Naive B cell (primary cell): ENCODE results near the gene ZNF474. TPM values are rescaled to one million over a fixed set of nuclear protein-coding genes. Genes with fewer than 3 reads are reported as not detected.
"Not testable (repeated sequence)": the region's sequence is repeated elsewhere in the genome, so short reads cannot be mapped to it uniquely, and the experiment has no call there.

ENCODE experiments used
- ATAC-seq, 2 donors: fragments of 150-1000 bp; cut with Tn5 transposase; 2 replicates each; pipeline ENCODE4 v1.10.0; 2021; ENCODE audit warnings: low read depth in 2 of 2, mild to moderate bottlenecking in 2 of 2, moderate library complexity in 2 of 2
- DNase-seq: peaks from one replicate; pipeline ENCODE4 v3.0.0; 2022
- H3K27ac Mint-ChIP-seq, 6 donors: one replicate each; pipeline ENCODE4 v1.8.0; 2020 to 2022; ENCODE audit warnings: mild to moderate bottlenecking in 6 of 6, mixed read lengths in 6 of 6, moderate library complexity in 5 of 6, inconsistent platforms in 2 of 6
- H3K27me3 Mint-ChIP-seq, 3 donors: one replicate each; pipeline ENCODE4 v1.8.0; 2021 to 2022; ENCODE audit warnings: mixed read lengths in 3 of 3, mild to moderate bottlenecking in 1 of 3
- H3K36me3 Mint-ChIP-seq, 2 donors: one replicate each; pipeline ENCODE4 v1.8.0; 2020 to 2022; ENCODE audit warnings: mixed read lengths in 2 of 2, inconsistent platforms in 1 of 2, mild to moderate bottlenecking in 1 of 2
- H3K4me1 Mint-ChIP-seq, 3 donors: one replicate each; pipeline ENCODE4 v1.8.0; 2020 to 2022; ENCODE audit warnings: mixed read lengths in 3 of 3, inconsistent platforms in 1 of 3, mild to moderate bottlenecking in 1 of 3, moderate library complexity in 1 of 3
- H3K4me3 Mint-ChIP-seq, 8 donors: one replicate each; pipeline ENCODE4 v1.8.0; 2020 to 2022; ENCODE audit warnings: mild to moderate bottlenecking in 8 of 8, mixed read lengths in 8 of 8, moderate library complexity in 8 of 8, inconsistent platforms in 2 of 8
- H3K9me3 Mint-ChIP-seq, 7 donors: one replicate each; pipeline ENCODE4 v1.8.0; 2020 to 2022; ENCODE audit warnings: mixed read lengths in 7 of 7, mild to moderate bottlenecking in 5 of 7, inconsistent platforms in 2 of 7, moderate library complexity in 1 of 7
- polyA plus RNA-seq, 6 donors: library from polyadenylated mRNA; unstranded; fragments of 300-500 nt; fragmentation: Illumina TruSeq; gene quantifications; one replicate each; pipeline ENCODE4 v1.2.3, GENCODE V29; 2021; ENCODE audit warnings: low read depth in 6 of 6

The ZNF474 gene
- polyA plus RNA-seq, result under 1 TPM in 1 of 6 donors, not detected in 5; 0.23 TPM

DNA sequence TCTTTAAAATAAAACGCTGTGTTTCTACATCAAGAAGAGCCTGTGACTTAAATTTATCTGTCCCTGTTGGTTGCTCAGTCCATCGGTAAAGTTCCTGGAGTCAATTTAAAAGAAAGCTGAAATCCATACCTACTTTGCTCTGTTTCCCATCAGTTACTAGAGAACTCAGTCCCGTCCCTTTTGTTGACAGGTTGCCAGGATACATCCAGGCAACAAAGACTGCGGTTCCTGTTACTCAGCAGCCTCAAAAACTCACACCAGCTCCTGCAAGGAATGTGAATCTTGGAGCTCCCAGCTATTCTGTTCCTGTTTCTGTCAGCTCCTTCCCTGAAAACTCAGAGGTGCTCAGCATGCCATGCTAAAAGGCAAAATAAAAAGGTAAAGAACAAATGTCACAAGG lies at the start of gene ZNF474:
Gene ZNF474, plus strand, starts transcription at position 241 of the 400 bp plus-strand sequence. CDS start 22,445 bp downstream, outside the sequence.
- no peak for DNase-seq
- H3K4me1 Mint-ChIP-seq, result no peaks in the 10 kb centered on the region

DNA sequence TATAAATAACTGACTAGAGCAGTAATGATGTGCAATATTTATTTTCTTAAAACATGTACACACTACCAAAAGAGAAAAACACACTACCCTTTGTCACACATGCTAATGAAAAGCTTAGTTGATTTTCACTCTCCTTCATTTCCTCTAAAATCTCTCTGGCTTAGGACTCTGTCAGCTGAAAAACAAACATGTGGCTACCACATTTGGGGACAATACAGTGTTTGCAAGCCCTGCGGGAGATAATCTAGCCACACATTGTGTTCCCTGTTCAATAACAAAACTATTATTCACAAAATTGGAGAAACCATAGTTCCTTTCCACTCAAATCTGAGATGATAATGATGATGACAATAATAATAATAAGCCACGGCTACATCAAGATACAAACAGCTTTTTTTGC lies 47.8 kb upstream of the ZNF474 start:
- Mint-ChIP-seq H3K4me3 (no peak overlapping the region), H3K9me3 (peaks cover 0 to 2% (median 0%) of the 10 kb centered on the region in 7 donors), H3K4me1 (peaks cover 14 to 21% (median 17%) of the 10 kb centered on the region in 3 donors), H3K27ac (no peak overlapping the region), H3K36me3 (no peaks in the 10 kb centered on the region), H3K27me3 (peaks cover 38 to 54% (median 39%) of the 10 kb centered on the region in 3 donors)
- DNase-seq (no peak), ATAC-seq (no peak)

More for the DNA sequence above, at the start of gene ZNF474:
- no peak for ATAC-seq
- no peak within 1 kb of the TSS for H3K4me3 Mint-ChIP-seq
- no peak within 1 kb of the TSS for H3K27ac Mint-ChIP-seq
- peaks cover 0 to 3% (median 0%) of the 10 kb centered on the region in 7 donors for H3K9me3 Mint-ChIP-seq
- no peaks in the 10 kb centered on the region for H3K36me3 Mint-ChIP-seq
- peaks cover 0 to 4% (median 0%) of the 10 kb centered on the region in 3 donors for H3K27me3 Mint-ChIP-seq

DNA sequence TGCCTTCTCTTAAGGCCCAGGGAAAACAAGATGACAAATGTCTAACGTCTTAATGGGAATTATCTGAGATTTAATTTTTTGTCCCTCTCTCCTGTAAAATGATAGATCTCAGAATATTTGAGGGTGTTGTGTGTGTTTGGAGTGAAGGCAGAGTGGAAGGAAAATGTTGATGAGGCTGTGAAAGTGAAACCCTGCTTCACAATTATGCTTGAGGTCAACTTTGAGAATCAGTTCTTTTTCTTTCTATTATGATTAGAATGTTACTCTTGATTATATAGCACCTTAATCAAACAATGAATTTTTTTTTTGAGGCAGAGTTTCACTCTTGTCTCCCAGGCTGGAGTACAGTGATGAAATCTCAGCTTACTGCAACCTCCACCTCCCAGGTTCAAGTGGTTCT lies 45.8 kb upstream of the ZNF474 start:
- Mint-ChIP-seq H3K4me1 (peaks cover 0 to 1% (median 1%) of the 10 kb centered on the region in 3 donors), H3K27me3 (peaks cover 22 to 36% (median 26%) of the 10 kb centered on the region in 3 donors), H3K36me3 (no peaks in the 10 kb centered on the region), H3K4me3 (no peak overlapping the region), H3K9me3 (peaks cover 0 to 2% (median 0%) of the 10 kb centered on the region in 7 donors), H3K27ac (no peak overlapping the region)
- DNase-seq (no peak), ATAC-seq (no peak)

DNA sequence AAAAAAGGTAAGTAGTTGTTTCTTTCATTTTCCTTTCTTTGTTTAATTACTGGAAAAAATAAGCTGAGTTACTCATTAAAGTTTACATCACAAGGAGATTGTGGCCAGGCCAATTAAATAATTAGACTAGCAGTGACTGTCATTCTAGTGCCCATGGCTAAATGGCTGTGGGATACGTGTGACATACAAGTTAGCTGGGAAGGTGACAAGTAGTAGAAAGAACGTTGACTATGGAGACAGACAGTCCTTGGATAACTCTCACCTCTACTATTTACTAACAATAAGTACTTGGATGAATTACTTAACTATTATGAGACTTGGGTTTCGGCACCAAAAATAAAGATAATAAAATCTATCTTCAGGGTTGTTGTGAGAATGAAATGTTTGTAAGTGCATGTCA lies 44.3 kb upstream of the ZNF474 start:
- H3K27ac Mint-ChIP-seq, result no peak overlapping the region
- H3K9me3 Mint-ChIP-seq, result no peaks in the 10 kb centered on the region
- no peaks in the 10 kb centered on the region for H3K4me1 Mint-ChIP-seq
- H3K36me3 Mint-ChIP-seq, result no peaks in the 10 kb centered on the region
- H3K27me3 Mint-ChIP-seq, result peaks cover 6 to 23% (median 20%) of the 10 kb centered on the region in 3 donors
- no peak overlapping the region for H3K4me3 Mint-ChIP-seq
- no peak for DNase-seq
- no peak for ATAC-seq

DNA sequence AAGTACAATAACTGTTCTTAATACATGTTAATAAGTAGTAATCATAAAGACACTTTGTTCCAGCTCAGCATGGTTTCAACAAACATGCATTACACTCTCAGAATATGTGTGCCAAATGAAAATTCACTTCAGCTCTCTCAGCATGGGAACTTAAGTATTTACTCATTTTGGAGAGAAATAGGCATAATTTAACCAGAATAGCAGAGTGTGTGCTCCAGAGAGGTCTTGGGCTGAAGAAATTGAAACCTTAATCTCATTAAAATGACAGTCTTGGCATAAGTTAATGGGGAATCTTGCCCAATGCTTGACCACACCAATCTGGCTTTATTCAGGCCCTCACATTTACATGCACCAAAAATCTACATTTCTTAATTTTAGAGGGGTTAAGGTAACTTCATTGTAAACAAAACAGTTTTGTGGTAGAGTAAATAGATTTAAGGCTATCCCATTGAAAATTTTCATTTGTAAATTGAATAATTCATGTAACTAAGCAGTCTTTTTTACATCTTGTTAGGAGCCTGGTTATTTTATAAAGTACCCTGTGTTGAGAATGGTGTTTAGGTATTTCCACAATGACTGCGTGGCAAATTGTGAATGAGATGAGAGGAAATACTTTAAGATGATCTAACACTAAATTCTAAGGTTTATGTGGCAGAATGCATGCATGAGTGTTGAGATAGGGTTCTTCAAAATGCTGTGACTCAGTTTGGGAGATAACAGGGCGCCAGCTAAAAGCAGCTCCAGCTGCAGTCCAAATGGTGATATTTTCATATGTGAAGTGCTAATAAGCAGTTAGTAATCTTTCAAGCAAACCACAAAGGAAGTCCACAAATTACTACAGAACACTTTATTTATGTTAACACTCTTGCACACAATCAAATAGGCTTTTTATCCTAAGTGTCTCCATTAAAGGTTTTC lies 40.0 kb upstream of the ZNF474 start:
- peaks cover 0 to 7% (median 0%) of the 10 kb centered on the region in 3 donors for H3K27me3 Mint-ChIP-seq
- no peaks in the 10 kb centered on the region for H3K9me3 Mint-ChIP-seq

DNA sequence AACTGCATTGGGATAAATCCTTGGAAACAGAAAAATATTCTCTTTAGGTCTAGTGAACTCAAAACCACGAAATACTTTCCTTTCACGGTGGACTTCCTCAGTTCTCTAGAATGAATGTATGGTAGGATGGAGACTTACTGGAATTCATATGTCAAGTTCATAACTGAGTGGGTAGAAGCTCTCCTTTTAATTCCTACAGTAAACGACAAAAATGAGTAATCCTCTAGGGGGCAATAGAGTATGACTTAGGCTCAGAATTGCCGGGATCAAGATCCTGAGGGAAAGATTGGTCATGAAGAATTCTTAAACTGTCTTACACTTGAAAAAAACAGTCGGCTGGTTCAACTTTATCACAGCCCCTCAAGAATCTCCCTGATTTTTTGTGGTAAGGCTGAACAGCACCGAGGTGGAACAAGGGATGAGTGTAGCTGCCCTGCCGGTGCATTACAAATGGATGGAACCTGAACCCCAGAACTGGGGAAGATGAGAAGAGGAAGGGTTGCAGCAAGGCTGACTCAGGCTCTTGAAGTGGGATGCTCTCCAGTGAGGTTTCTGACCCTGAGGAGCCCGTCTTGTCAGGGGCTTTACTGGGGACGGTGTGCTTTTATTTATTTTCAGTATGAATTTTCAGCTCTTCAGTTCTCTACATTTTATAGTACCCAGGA lies 37.3 kb upstream of the ZNF474 start:
- no peaks in the 10 kb centered on the region for H3K36me3 Mint-ChIP-seq
- no peaks in the 10 kb centered on the region for H3K4me1 Mint-ChIP-seq
- DNase-seq (no peak), ATAC-seq (no peak)
- H3K9me3 Mint-ChIP-seq, result no peaks in the 10 kb centered on the region
- no peak overlapping the region for H3K4me3 Mint-ChIP-seq
- H3K27ac Mint-ChIP-seq, result peak overlapping the region in 1 of 6 donors; percentile 23
- H3K27me3 Mint-ChIP-seq, result peaks cover 0 to 7% (median 0%) of the 10 kb centered on the region in 3 donors

More for the DNA sequence above, 40.0 kb upstream of the ZNF474 start:
- H3K4me3 Mint-ChIP-seq, result no peak overlapping the region
- H3K36me3 Mint-ChIP-seq, result no peaks in the 10 kb centered on the region
- DNase-seq (no peak), ATAC-seq (no peak)
- H3K4me1 Mint-ChIP-seq, result no peaks in the 10 kb centered on the region
- H3K27ac Mint-ChIP-seq, result no peak overlapping the region

DNA sequence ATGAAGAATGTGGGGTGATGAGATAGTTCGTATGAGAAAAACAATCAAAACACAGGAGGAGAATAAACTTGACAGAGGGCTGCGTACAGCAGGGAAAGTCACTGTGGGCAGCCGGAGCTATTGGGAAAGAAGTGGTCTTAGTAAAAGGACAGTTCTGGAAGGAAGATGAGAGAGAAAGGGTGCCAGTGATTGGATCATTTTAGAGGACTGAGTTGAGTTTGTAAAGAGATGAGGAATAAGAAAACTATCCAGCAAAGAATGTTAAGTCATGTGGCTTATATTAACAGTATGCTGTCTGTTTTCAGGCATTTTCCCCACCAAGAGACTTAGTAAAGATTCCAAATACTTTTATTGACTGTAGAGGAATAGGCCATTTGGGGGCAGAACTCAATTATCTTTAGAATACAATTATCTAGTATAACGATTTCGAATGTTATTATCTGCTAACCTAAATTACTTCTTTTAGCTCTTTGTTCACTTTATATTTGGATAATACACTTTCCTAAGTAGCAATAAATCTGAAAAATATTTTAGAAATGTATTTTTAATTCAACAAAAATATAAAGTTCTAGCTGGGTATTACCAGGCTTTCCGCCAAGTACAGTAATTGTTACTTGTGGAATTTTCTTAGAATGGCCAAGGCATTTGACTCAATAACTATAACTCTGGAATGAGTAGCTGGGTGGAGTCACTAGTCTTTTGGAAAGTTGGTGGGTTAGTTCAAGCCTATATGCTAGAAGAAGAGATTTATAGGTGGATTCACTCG lies 35.7 kb upstream of the ZNF474 start:
- no peak overlapping the region for H3K27ac Mint-ChIP-seq
- peaks cover 0 to 4% (median 0%) of the 10 kb centered on the region in 3 donors for H3K27me3 Mint-ChIP-seq
- H3K36me3 Mint-ChIP-seq, result no peaks in the 10 kb centered on the region
- H3K4me1 Mint-ChIP-seq, result no peaks in the 10 kb centered on the region
- no peak overlapping the region for H3K4me3 Mint-ChIP-seq
- DNase-seq, result no peak
- H3K9me3 Mint-ChIP-seq, result no peaks in the 10 kb centered on the region
- no peak for ATAC-seq

DNA sequence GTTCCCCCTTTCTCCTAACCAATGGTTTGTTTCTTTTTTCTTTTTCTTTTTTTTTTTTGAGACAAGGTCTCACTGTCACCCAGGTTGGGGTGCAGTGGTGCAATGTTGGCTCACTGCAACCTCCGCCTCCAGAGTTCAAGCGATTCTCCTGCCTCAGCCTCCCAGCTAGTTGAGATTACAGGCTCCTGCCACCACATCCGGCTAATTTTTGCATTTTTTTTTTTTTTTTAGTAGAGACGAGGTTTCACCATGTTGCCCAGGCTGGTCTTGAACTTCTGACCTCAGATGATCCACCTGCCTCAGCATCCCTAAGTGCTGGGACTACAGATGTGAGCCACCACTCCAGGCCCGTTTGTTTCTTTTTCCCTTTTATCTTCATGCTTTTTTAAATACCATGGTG lies 35.1 kb upstream of the ZNF474 start:
- not testable (repeated sequence) for H3K4me1 Mint-ChIP-seq, H3K9me3 Mint-ChIP-seq, ATAC-seq, H3K27ac Mint-ChIP-seq, DNase-seq, H3K36me3 Mint-ChIP-seq, H3K4me3 Mint-ChIP-seq, H3K27me3 Mint-ChIP-seq

DNA sequence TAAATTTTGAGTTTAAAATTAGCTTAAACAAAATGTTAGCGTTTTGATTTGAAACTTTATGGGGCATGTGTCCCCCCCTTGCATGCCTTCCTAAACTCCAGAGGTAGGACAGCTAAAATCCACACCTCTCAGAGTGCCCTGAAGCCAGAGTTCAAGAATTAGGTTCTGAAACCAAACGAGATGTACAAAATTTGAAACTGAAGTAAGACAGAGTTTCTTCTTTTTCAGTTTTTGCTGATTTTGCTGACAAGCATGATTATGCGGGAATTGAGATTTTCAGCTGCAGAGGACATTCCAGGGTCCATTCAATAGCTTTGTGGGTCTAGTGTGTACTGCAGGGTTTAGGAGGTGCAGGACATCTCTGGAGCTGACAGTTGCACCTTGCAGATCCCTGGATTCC lies 34.2 kb upstream of the ZNF474 start:
- Mint-ChIP-seq H3K36me3 (no peaks in the 10 kb centered on the region), H3K27me3 (peaks cover 0 to 3% (median 0%) of the 10 kb centered on the region in 3 donors), H3K4me3 (no peak overlapping the region), H3K9me3 (no peaks in the 10 kb centered on the region), H3K4me1 (no peaks in the 10 kb centered on the region), H3K27ac (no peak overlapping the region)
- ATAC-seq (no peak), DNase-seq (no peak)

DNA sequence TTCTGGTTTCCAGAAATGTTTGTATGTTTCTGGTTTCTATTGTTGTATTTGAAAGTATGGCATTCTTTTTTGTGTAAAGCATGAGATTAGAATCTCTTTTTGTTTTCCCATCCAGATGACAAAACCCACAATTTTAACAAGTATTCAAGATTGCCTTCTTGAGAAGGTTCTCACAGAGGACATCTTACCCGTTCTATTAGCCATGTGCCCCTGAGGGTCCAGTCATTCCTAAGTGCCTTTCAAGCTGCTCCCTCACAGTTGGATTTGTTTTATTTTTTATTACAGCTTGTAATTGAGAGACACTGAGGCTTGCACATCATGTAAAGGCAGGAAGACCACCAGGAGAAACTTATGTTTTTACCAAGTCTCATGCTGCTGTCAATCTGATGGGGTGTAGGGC lies 32.0 kb upstream of the ZNF474 start:
- no peak for ATAC-seq
- H3K4me1 Mint-ChIP-seq, result no peaks in the 10 kb centered on the region
- H3K9me3 Mint-ChIP-seq, result no peaks in the 10 kb centered on the region
- H3K27ac Mint-ChIP-seq, result no peak overlapping the region
- DNase-seq, result no peak
- H3K36me3 Mint-ChIP-seq, result no peaks in the 10 kb centered on the region
- H3K27me3 Mint-ChIP-seq, result peaks cover 0 to 8% (median 0%) of the 10 kb centered on the region in 3 donors
- H3K4me3 Mint-ChIP-seq, result no peak overlapping the region

DNA sequence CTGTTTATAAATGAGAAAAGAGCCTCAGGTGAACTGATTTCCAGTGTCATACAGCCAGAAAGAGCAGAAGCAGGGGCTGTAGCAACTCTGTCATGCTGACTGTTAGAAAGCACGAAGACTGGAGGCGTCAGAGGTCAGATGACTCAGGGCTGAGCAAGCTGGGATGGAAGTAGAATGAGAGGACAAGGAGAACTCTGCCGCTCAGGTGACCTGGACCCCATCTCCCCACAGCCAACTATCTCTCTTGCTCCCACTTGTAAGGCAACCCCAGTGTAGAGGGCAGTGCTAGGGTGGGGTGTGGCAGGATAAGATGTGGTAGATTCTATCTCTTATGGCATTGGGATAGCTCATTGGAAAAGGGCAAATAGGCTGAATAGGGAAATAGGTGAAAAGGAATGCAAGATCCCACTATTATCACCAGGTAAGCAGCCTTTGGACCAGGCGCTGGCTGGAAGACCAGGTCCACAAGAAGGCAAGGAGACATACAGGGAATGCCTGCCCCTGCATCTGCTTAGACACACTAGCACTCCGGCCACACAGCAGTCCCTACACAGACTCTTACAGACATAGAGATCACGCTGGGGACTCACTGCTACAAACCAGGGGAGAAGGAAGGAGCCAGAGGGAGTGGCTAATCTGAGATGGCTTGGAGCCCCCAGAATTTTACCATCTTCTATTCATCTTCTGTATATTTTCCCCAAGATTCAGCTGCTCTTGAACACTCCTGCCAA lies 30.1 kb upstream of the ZNF474 start:
- Mint-ChIP-seq H3K4me1 (no peaks in the 10 kb centered on the region), H3K9me3 (no peaks in the 10 kb centered on the region), H3K27ac (peak overlapping the region in 3 of 6 donors; percentile 6 to 49 (median 31)), H3K36me3 (no peaks in the 10 kb centered on the region), H3K4me3 (peak overlapping the region in 1 of 8 donors; percentile 26), H3K27me3 (peaks cover 0 to 8% (median 0%) of the 10 kb centered on the region in 3 donors)
- ATAC-seq, result no peak
- no peak for DNase-seq

DNA sequence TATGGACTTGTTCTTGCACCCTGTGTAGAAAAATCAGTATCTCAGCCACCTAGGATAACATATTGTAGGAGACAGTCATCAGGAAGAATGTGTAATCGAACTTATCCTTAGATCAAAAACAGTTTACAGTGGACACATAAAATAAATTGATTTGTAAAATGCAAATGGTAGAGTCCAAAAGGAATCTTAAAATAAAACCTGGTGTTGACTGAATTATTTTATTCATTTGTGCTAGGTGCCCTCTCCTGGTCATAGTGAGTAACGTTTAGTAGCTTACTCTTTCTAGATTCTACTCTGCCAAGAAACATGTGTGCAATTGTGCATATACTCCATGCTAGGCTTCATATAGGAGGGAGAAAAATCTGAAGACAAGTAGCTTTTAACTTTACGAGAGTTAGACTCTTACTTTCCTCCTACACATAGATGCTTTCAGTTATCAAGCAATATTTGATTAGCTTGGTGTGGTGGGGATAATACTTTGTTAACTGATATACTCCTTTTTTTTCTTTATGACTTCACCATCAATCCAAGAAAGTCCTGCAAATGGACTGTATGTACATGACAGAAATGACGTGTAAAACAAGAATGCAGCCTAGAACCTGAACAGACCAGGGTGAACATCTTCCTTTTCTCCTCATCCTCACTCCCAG lies 27.6 kb upstream of the ZNF474 start:
- ATAC-seq (no peak), DNase-seq (no peak)
- no peak overlapping the region for H3K4me3 Mint-ChIP-seq
- no peaks in the 10 kb centered on the region for H3K36me3 Mint-ChIP-seq
- no peak overlapping the region for H3K27ac Mint-ChIP-seq
- no peaks in the 10 kb centered on the region for H3K4me1 Mint-ChIP-seq
- peaks cover 0 to 13% (median 0%) of the 10 kb centered on the region in 3 donors for H3K27me3 Mint-ChIP-seq
- no peaks in the 10 kb centered on the region for H3K9me3 Mint-ChIP-seq
